Liver (tissue), 9 donors: Measurements from ENCODE around the gene FBXW5. TPM values are rescaled to one million over a fixed set of nuclear protein-coding genes. Genes with fewer than 3 reads are reported as not detected.

Experiments used
- DNase-seq: peaks from one replicate; pipeline ENCODE4 v3.0.0-alpha.2; 2017; ENCODE audit warnings: low spot score
- H3K27ac ChIP-seq, 2 donors: one replicate each; pipeline ENCODE4 v1.7.0; 2013; ENCODE audit warnings: inconsistent platforms in 2 of 2, low read length in 2 of 2, control low read depth in 1 of 2, low read depth in 1 of 2, mild to moderate bottlenecking in 1 of 2
- H3K27me3 ChIP-seq, 4 donors: one replicate each; pipeline versions ENCODE4 v1.6.1 to v1.7.0; 2013; ENCODE audit warnings: low read length in 3 of 4, inconsistent platforms in 1 of 4, mild to moderate bottlenecking in 1 of 4, moderate library complexity in 1 of 4; ENCODE audit not compliant: control insufficient read depth in 4 of 4, insufficient read depth in 4 of 4
- H3K36me3 ChIP-seq, 4 donors: one replicate each; pipeline versions ENCODE4 v1.6.1 to v1.7.0; 2013; ENCODE audit warnings: low read length in 3 of 4, mild to moderate bottlenecking in 3 of 4, low read depth in 1 of 4, moderate library complexity in 1 of 4; ENCODE audit not compliant: control insufficient read depth in 4 of 4, insufficient read depth in 3 of 4
- H3K4me1 ChIP-seq, 4 donors: one replicate each; pipeline versions ENCODE4 v1.6.1 to v1.7.0; 2013; ENCODE audit warnings: low read length in 3 of 4, mild to moderate bottlenecking in 3 of 4, moderate library complexity in 1 of 4; ENCODE audit not compliant: control insufficient read depth in 4 of 4, insufficient read depth in 4 of 4
- H3K4me3 ChIP-seq, 3 donors: one replicate each; pipeline versions ENCODE4 v1.6.1 to v1.7.0; 2013; ENCODE audit warnings: low read length in 3 of 3, control low read depth in 1 of 3, low read depth in 1 of 3, mild to moderate bottlenecking in 1 of 3
- H3K9ac ChIP-seq, 2 donors: one replicate each; pipeline ENCODE4 v1.7.0; 2013; ENCODE audit warnings: low read length in 2 of 2, mild to moderate bottlenecking in 2 of 2, moderate library complexity in 2 of 2, control low read depth in 1 of 2, low read depth in 1 of 2
- H3K9me3 ChIP-seq, 4 donors: one replicate each; pipeline versions ENCODE4 v1.6.1 to v1.7.0; 2013; ENCODE audit warnings: low read length in 3 of 4; ENCODE audit not compliant: control insufficient read depth in 4 of 4
- EGR1 ChIP-seq, 2 donors: IDR thresholded peaks; 2 replicates each; pipeline ENCODE4 v1.6.1; 2016 to 2018; ENCODE audit warnings: antibody characterized with exemption in 2 of 2, low read depth in 2 of 2
- FOXA1 ChIP-seq: IDR thresholded peaks from 2 replicates; pipeline ENCODE4 v1.6.1; 2016; ENCODE audit warnings: antibody characterized with exemption
- FOXA2 ChIP-seq: IDR thresholded peaks from 2 replicates; pipeline ENCODE4 v1.6.1; 2016; ENCODE audit warnings: antibody characterized with exemption
- GABPA ChIP-seq, 2 donors: IDR thresholded peaks in 1 of 2; conservative IDR thresholded peaks in 1 of 2; 2 replicates each; pipeline ENCODE4 v1.6.1; 2016; ENCODE audit warnings: antibody characterized with exemption in 2 of 2, mild to moderate bottlenecking in 1 of 2, moderate library complexity in 1 of 2
- HNF4A ChIP-seq, 2 donors: conservative IDR thresholded peaks; 2 replicates each; pipeline ENCODE4 v1.6.1; 2016; ENCODE audit warnings: antibody characterized with exemption in 2 of 2, mild to moderate bottlenecking in 2 of 2
- HNF4G ChIP-seq: IDR thresholded peaks from 2 replicates; pipeline ENCODE4 v1.6.1; 2016; ENCODE audit warnings: antibody characterized with exemption
- JUND ChIP-seq, 2 donors: IDR thresholded peaks; 2 replicates each; pipeline ENCODE4 v1.6.1; 2016; ENCODE audit warnings: antibody characterized with exemption in 2 of 2
- NR2F2 ChIP-seq: IDR thresholded peaks from 2 replicates; pipeline ENCODE4 v1.6.1; 2016; ENCODE audit warnings: antibody characterized with exemption
- RAD21 ChIP-seq, 2 donors: IDR thresholded peaks; 2 replicates each; pipeline ENCODE4 v1.6.1; 2016; ENCODE audit warnings: antibody characterized with exemption in 2 of 2, mild to moderate bottlenecking in 2 of 2
- RXRA ChIP-seq, 2 donors: IDR thresholded peaks; 2 replicates each; pipeline ENCODE4 v1.6.1; 2017 to 2018; ENCODE audit warnings: antibody characterized with exemption in 2 of 2, mild to moderate bottlenecking in 1 of 2
- SP1 ChIP-seq: IDR thresholded peaks from 2 replicates; pipeline ENCODE4 v1.6.1; 2018; ENCODE audit warnings: antibody characterized with exemption, mild to moderate bottlenecking
- YY1 ChIP-seq: IDR thresholded peaks from 2 replicates; pipeline ENCODE4 v1.6.1; 2016; ENCODE audit warnings: antibody characterized with exemption, mild to moderate bottlenecking
- WGBS: extraction: QIAGEN DNeasy Blood & Tissue Kit; methylation state at CpG from one replicate; pipeline ENCODE4 v1.1.7; 2013; 5-methylcytosine and 5-hydroxymethylcytosine counted together
- polyA plus RNA-seq, 2 donors: library from polyadenylated mRNA; stranded (reverse) in 1 of 2; unstranded in 1 of 2; fragments of 200-250 nt in 1 of 2; fragments of >200 nt in 1 of 2; fragmentation: Nextera tagmentation in 1 of 2; extraction: Ambion mirVana in 1 of 2; gene quantifications; one replicate each; pipeline versions ENCODE4 v1.2.1 to v1.2.3, GENCODE V29; 2013 to 2015
- total RNA-seq, 2 donors: library from RNA; depleted of rRNA; stranded (reverse); fragments of >200 nt; gene quantifications; one replicate each; pipeline ENCODE4 v1.2.3, GENCODE V29; 2014
- TF ChIP-seq, protein P1 (sequence below): IDR thresholded peaks from 2 replicates; pipeline ENCODE4 v1.6.1; 2016; ENCODE audit warnings: antibody characterized with exemption
- TF ChIP-seq, protein P2 (sequence below): IDR thresholded peaks from 2 replicates; pipeline ENCODE4 v1.6.1; 2016; ENCODE audit warnings: antibody characterized with exemption, mild to moderate bottlenecking
- TF ChIP-seq, protein P3 (sequence below): IDR thresholded peaks from 2 replicates; pipeline ENCODE4 v1.6.1; 2016; ENCODE audit warnings: antibody characterized with exemption
- TF ChIP-seq, protein P4 (sequence below): fragments of 150-350 bp; IDR thresholded peaks from 2 replicates; pipeline ENCODE4 v1.5.1; 2017; ENCODE audit warnings: improper control_type of control experiment, low read depth, low read length; ENCODE audit not compliant: missing input control
- TF ChIP-seq, protein P5 (sequence below): IDR thresholded peaks from 2 replicates; pipeline ENCODE4 v1.6.1; 2016; ENCODE audit warnings: antibody characterized with exemption
- donor health status: healthy.
- donor health status: healthy.
- donor health status: healthy.
- donor health status: healthy.
- donor health status: healthy.

Gene FBXW5
- total and polyA plus RNA-seq, 4 donors, result 64.0 to 163 (median 109) TPM

DNA sequence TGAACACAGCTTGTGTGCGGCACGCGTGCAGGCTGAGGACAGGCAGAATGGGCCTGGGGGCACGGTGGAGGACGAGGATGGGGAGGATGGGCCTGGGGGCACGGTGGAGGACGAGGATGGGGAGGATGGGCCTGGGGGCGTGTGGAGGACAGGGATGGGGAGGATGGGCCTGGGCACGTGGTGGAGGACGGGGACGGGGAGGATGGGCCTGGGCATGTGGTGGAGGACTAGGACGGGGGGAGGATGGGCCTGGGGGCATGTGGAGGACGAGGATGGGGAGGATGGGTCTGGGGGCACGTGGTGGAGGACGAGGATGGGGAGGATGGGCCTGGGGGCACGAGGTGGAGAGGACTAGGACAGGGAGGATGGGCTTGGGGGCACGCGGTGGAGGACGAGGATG lies 22.0 kb downstream of the FBXW5 start:
- 97% methylated on average over 19 of the region's 19 CpGs for WGBS
- DNase-seq, result no peak
- Histone ChIP-seq H3K4me1 (no peaks in the 10 kb centered on the region), H3K9me3 (no peaks in the 10 kb centered on the region), H3K27me3 (no peaks in the 10 kb centered on the region), H3K9ac (no peak overlapping the region), H3K27ac (no peak overlapping the region), H3K36me3 (peaks cover 10 to 46% (median 13%) of the 10 kb centered on the region in 4 donors), H3K4me3 (no peak overlapping the region)
- TF ChIP-seq NR2F2, result no peak
- TF ChIP-seq, protein P1, sequence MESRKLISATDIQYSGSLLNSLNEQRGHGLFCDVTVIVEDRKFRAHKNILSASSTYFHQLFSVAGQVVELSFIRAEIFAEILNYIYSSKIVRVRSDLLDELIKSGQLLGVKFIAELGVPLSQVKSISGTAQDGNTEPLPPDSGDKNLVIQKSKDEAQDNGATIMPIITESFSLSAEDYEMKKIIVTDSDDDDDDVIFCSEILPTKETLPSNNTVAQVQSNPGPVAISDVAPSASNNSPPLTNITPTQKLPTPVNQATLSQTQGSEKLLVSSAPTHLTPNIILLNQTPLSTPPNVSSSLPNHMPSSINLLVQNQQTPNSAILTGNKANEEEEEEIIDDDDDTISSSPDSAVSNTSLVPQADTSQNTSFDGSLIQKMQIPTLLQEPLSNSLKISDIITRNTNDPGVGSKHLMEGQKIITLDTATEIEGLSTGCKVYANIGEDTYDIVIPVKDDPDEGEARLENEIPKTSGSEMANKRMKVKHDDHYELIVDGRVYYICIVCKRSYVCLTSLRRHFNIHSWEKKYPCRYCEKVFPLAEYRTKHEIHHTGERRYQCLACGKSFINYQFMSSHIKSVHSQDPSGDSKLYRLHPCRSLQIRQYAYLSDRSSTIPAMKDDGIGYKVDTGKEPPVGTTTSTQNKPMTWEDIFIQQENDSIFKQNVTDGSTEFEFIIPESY, result no peak
- TF ChIP-seq RAD21 (IDR thresholded peaks at IDR 0.05), result no peak
- TF ChIP-seq, protein P2, sequence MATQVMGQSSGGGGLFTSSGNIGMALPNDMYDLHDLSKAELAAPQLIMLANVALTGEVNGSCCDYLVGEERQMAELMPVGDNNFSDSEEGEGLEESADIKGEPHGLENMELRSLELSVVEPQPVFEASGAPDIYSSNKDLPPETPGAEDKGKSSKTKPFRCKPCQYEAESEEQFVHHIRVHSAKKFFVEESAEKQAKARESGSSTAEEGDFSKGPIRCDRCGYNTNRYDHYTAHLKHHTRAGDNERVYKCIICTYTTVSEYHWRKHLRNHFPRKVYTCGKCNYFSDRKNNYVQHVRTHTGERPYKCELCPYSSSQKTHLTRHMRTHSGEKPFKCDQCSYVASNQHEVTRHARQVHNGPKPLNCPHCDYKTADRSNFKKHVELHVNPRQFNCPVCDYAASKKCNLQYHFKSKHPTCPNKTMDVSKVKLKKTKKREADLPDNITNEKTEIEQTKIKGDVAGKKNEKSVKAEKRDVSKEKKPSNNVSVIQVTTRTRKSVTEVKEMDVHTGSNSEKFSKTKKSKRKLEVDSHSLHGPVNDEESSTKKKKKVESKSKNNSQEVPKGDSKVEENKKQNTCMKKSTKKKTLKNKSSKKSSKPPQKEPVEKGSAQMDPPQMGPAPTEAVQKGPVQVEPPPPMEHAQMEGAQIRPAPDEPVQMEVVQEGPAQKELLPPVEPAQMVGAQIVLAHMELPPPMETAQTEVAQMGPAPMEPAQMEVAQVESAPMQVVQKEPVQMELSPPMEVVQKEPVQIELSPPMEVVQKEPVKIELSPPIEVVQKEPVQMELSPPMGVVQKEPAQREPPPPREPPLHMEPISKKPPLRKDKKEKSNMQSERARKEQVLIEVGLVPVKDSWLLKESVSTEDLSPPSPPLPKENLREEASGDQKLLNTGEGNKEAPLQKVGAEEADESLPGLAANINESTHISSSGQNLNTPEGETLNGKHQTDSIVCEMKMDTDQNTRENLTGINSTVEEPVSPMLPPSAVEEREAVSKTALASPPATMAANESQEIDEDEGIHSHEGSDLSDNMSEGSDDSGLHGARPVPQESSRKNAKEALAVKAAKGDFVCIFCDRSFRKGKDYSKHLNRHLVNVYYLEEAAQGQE, result no peak
- TF ChIP-seq, protein P3, sequence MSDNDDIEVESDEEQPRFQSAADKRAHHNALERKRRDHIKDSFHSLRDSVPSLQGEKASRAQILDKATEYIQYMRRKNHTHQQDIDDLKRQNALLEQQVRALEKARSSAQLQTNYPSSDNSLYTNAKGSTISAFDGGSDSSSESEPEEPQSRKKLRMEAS, result no peak
- TF ChIP-seq, protein P4, sequence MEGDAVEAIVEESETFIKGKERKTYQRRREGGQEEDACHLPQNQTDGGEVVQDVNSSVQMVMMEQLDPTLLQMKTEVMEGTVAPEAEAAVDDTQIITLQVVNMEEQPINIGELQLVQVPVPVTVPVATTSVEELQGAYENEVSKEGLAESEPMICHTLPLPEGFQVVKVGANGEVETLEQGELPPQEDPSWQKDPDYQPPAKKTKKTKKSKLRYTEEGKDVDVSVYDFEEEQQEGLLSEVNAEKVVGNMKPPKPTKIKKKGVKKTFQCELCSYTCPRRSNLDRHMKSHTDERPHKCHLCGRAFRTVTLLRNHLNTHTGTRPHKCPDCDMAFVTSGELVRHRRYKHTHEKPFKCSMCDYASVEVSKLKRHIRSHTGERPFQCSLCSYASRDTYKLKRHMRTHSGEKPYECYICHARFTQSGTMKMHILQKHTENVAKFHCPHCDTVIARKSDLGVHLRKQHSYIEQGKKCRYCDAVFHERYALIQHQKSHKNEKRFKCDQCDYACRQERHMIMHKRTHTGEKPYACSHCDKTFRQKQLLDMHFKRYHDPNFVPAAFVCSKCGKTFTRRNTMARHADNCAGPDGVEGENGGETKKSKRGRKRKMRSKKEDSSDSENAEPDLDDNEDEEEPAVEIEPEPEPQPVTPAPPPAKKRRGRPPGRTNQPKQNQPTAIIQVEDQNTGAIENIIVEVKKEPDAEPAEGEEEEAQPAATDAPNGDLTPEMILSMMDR, result no peak
- TF ChIP-seq EGR1 (IDR thresholded peaks at IDR 0.05; ENCODE audit: low read depth in 2 of 2), result no peak
- no peak for TF ChIP-seq HNF4A (conservative IDR thresholded peaks at IDR 0.05)
- TF ChIP-seq FOXA2, result no peak
- TF ChIP-seq, protein P5, sequence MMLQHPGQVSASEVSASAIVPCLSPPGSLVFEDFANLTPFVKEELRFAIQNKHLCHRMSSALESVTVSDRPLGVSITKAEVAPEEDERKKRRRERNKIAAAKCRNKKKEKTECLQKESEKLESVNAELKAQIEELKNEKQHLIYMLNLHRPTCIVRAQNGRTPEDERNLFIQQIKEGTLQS, result no peak
- no peak for TF ChIP-seq HNF4G

DNA sequence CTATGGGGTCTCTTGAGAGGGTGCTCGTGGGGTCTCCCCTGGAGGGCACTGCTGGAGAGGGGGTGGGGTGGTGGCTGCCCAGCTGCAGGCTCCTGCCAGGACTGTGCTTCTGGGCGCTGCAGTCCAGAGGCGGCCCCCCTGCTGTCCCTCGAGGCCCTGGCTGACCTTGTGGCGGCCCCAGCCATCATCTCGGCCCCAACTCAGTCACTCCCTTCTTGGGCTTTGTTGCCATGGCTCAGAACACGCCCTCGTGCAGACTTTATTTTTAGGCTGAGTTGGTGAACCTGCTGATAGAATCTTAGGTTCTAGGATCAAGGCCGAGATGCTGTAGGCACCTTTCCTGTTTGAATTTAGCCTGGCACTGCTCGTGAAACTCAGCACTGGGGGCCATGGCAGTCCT lies 22.8 kb downstream of the FBXW5 start:
- TF ChIP-seq FOXA1 (no peak), RXRA (IDR thresholded peaks at IDR 0.05) (no peak), NR2F2 (no peak), JUND (IDR thresholded peaks at IDR 0.05) (no peak), EGR1 (IDR thresholded peaks at IDR 0.05; ENCODE audit: low read depth in 2 of 2) (no peak), YY1 (no peak), SP1 (no peak), GABPA (IDR thresholded peaks at IDR 0.05 in 1 of 2, conservative IDR thresholded peaks at IDR 0.05 in 1 of 2) (no peak), RAD21 (IDR thresholded peaks at IDR 0.05) (no peak)
- TF ChIP-seq, protein P3, result no peak
- TF ChIP-seq, protein P1, result no peak
- TF ChIP-seq, protein P5, result no peak
- TF ChIP-seq, protein P4, result no peak
- H3K27me3 ChIP-seq, result no peaks in the 10 kb centered on the region
- H3K27ac ChIP-seq, result no peak overlapping the region
- H3K4me3 ChIP-seq, result no peak overlapping the region
- 89% methylated on average over 10 of the region's 10 CpGs for WGBS
- peaks cover 8 to 52% (median 11%) of the 10 kb centered on the region in 4 donors for H3K36me3 ChIP-seq
- no peaks in the 10 kb centered on the region for H3K9me3 ChIP-seq
- H3K9ac ChIP-seq, result no peak overlapping the region
- DNase-seq, result no peak
- H3K4me1 ChIP-seq, result no peaks in the 10 kb centered on the region
